GM21526 (cell line): ENCODE results near the gene ATG7.

ENCODE experiments used
- ATAC-seq: cut with Tn5 transposase; IDR thresholded peaks from one replicate; pipeline ENCODE4 v1.9.1; 2021; ENCODE audit warnings: moderate library complexity; ENCODE audit not compliant: unreplicated experiment, low FRiP score

Gene ATG7

GRCh38 chr3:11602239-11602840 lies 330.1 kb downstream of the ATG7 start:
- ATAC-seq, result no peak

- ATAC-seq, result no peak
Measured at GRCh38 chr3:11602886-11603527, 330.8 kb downstream of the ATG7 start.

GRCh38 chr3:11603628-11604027 lies 331.4 kb downstream of the ATG7 start:
- no peak for ATAC-seq

- ATAC-seq, result no peak
Measured at GRCh38 chr3:11604139-11604892, 332.1 kb downstream of the ATG7 start.

GRCh38 chr3:11605398-11605797 lies 333.2 kb downstream of the ATG7 start:
- no peak for ATAC-seq

GRCh38 chr3:11606090-11606784 lies 334.0 kb downstream of the ATG7 start:
- no peak for ATAC-seq

GRCh38 chr3:11606865-11607440 lies 334.8 kb downstream of the ATG7 start:
- no peak for ATAC-seq
